ENCODE results near the gene NPDC1. TPM values are rescaled to one million over a fixed set of nuclear protein-coding genes. Genes with fewer than 3 reads are reported as not detected.

Gene NPDC1
- total and polyA plus RNA-seq, 7 donors: 21.4 to 118 (median 60.7) TPM

- no peak overlapping the region for H3K4me3 ChIP-seq
- whole genome bisulfite sequencing, 2 donors: 83% methylated on average over 22 of the region's 22 CpGs
- peaks cover 0 to 35% (median 16%) of the 10 kb centered on the region in 4 donors for H3K36me3 ChIP-seq
- H3K9me3 ChIP-seq: no peaks in the 10 kb centered on the region
- intact Hi-C loops (cut with DNase I): no loop called here
- H3K27ac ChIP-seq: no peak overlapping the region
- no peak for DNase-seq
- no peaks in the 10 kb centered on the region for H3K27me3 ChIP-seq
- H3K4me1 ChIP-seq: no peaks in the 10 kb centered on the region
- TF ChIP-seq POLR2A (IDR thresholded peaks at IDR 0.05) (no peak), EP300 (IDR thresholded peaks at IDR 0.05) (no peak), CTCF (IDR thresholded peaks at IDR 0.05) (no peak), POLR2AphosphoS5 (IDR thresholded peaks at IDR 0.05) (no peak)
These were observed 37.7 kb downstream of the NPDC1 start for GRCh38 chr9:137008312-137008711.

- Histone ChIP-seq H3K9me3 (no peaks in the 10 kb centered on the region), H3K4me3 (no peak overlapping the region), H3K36me3 (peaks cover 0 to 31% (median 15%) of the 10 kb centered on the region in 4 donors), H3K4me1 (no peaks in the 10 kb centered on the region), H3K27me3 (no peaks in the 10 kb centered on the region), H3K27ac (no peak overlapping the region)
- no peak for DNase-seq
- intact Hi-C loops (cut with DNase I): no loop called here
- no peak for TF ChIP-seq CTCF (IDR thresholded peaks at IDR 0.05)
- no peak for TF ChIP-seq POLR2A (IDR thresholded peaks at IDR 0.05)
- no peak for TF ChIP-seq POLR2AphosphoS5 (IDR thresholded peaks at IDR 0.05)
- TF ChIP-seq EP300 (IDR thresholded peaks at IDR 0.05): no peak
- 88 to 90% methylated on average over 13 of the region's 13 CpGs for WGBS, 2 donors
These were observed 38.1 kb downstream of the NPDC1 start for GRCh38 chr9:137007816-137008270.

DNA sequence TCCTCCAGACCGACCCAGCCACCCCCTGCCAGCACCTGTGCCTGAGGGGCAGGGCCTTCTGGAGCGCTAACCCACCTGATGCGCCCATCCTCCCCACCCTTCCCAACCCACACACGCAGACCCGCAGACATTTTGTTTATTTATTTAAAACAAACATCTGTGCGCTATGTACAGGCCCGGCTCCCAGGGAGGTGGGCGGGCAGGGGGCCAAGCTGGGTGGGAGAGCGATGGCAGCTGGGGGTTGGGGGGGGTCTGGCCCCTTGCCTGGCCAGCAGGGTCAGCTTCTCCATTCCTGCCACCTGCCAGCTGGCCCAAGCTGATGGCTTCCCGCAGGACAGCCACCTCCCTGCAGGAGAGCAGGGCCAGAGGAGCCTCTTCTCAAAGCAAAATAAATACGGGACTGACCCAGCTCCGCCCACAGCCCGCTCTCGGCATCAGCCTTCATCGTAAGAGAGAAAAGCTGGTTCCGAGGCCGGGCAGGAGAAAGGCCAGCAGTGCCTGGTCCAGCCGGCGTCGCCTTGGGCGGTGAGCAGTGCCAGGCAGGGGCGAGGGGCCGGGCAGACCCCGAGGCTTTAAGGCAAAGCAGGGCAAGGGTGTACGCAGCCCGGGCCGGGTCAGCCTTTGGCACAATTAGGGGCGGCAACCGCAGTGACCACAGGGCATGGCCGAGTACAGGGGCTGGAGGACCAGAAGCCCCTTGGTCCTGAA, 38.7 kb downstream of the NPDC1 start:
- H3K4me1 ChIP-seq: no peaks in the 10 kb centered on the region
- no peak overlapping the region for H3K4me3 ChIP-seq
- no peak overlapping the region for H3K27ac ChIP-seq
- intact Hi-C loops (cut with DNase I): no loop called here
- no peaks in the 10 kb centered on the region for H3K27me3 ChIP-seq
- TF ChIP-seq POLR2A (IDR thresholded peaks at IDR 0.05) (no peak), CTCF (IDR thresholded peaks at IDR 0.05) (no peak), EP300 (IDR thresholded peaks at IDR 0.05) (no peak), POLR2AphosphoS5 (IDR thresholded peaks at IDR 0.05) (no peak)
- WGBS, 2 donors: 79 to 83% methylated on average over 30 of the region's 30 CpGs
- H3K9me3 ChIP-seq: no peaks in the 10 kb centered on the region
- no peak for DNase-seq
- peaks cover 0 to 25% (median 10%) of the 10 kb centered on the region in 4 donors for H3K36me3 ChIP-seq

DNA sequence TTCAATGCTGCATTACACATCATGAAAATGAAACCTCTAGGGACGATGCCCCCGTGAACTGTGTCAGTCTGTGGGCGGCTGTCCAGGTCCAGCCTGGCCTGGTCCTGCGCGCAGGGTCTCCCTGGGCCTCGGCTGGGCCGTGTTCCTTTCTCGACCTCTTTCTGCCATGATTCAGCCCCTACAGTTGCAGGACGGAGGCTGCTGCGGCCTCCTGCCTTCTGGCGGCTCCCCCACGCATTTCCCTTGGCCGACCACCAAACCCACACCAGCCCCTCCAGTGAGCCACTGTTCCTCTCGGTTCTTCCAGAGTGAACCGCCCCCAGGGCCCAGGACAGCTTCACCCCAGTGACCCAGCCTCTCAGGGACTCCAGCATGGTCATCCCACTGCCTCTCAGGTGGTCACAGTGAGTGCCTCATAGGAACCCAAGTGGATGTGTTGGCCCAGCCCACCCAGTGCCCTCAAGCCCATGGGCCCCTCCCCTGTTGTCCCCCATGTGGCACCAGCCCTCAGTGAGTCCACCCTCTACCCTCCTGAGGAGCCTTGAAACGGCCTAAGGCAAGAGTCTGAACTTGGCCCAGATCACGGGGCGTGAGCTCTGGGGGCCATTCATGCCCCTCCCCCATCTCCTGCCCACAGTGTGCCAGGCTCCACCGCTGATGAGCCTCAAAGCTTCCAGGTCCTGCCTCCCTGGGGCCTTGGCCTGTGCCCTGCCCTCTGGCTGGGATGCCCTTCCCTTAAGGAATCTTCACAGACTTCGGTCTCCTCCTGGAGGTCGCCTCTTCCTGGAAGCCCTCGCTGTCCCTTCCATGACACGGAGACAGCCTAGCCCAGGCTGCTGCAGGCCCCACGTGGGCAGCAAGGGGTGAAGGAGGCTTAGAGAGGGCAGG, 39.6 kb downstream of the NPDC1 start:
- no peaks in the 10 kb centered on the region for H3K9me3 ChIP-seq
- H3K27me3 ChIP-seq: no peaks in the 10 kb centered on the region
- 67 to 80% methylated on average over 24 of the region's 24 CpGs for WGBS, 2 donors
- intact Hi-C loops (cut with DNase I): no loop called here
- TF ChIP-seq EP300 (IDR thresholded peaks at IDR 0.05): no peak
- no peak for TF ChIP-seq POLR2AphosphoS5 (IDR thresholded peaks at IDR 0.05)
- no peak for TF ChIP-seq CTCF (IDR thresholded peaks at IDR 0.05)
- no peak for TF ChIP-seq POLR2A (IDR thresholded peaks at IDR 0.05)
- H3K4me1 ChIP-seq: no peaks in the 10 kb centered on the region
- H3K4me3 ChIP-seq: no peak overlapping the region
- no peak for DNase-seq
- no peak overlapping the region for H3K27ac ChIP-seq
- H3K36me3 ChIP-seq: peaks cover 0 to 16% (median 5%) of the 10 kb centered on the region in 4 donors

All from sigmoid colon (tissue), 7 donors.